ENCODE data around the gene SYT9.

The SYT9 gene

DNA sequence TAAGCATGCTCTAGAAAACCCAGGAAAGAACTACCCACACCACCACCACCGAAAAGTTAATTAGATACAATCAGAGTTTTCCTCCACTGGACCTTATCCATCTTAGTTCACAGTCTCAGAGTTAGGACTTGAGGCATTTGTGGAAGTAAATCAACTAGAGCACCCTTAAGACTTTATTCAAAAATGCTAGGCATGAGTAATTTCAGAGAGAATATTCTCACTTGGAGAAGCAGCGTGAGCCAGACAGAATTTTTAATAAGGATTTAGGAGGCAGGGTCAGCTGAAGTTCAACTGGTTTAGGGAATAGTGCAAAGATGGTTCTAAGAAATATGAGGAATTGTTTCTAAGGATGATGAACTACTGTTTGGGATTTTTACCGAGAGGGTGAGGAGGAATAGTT, 232.4 kb downstream of the SYT9 start:
- DNase-seq = no peak

- DNase-seq = no peak
Measured at GRCh38 chr11:7484645-7485044, 232.9 kb downstream of the SYT9 start.

GRCh38 chr11:7485186-7486097, 233.7 kb downstream of the SYT9 start, which contains the start of gene OLFML1:
OLFML1 (plus strand) TSS chr11:7485506; CDS start chr11:7485876, 370 bp downstream.
- DNase-seq = no peak

GRCh38 chr11:7486098-7486780, 234.5 kb downstream of the SYT9 start:
- DNase-seq = no peak

DNA sequence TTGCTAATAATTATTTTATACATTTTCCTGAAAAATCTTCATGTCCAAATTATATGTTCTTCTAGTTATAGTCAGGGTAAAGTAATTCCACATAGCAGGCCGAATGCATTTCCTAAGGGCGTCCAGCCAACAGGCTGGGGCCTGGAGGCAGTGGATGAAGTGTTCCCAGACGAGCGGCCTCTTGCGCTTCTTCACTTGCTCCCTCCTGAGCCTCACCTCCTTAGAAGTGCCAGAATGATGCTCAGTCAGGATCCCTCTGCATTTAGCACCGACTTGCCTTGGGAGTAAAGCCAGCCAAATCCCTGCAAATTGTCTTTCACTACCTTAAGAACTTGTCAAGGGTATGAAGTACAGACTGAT, 235.1 kb downstream of the SYT9 start:
- DNase-seq = no peak

GRCh38 chr11:7487360-7487759, 235.7 kb downstream of the SYT9 start:
- no peak for DNase-seq

GRCh38 chr11:7488681-7489080, 237.0 kb downstream of the SYT9 start:
- no peak for DNase-seq

- no peak for DNase-seq
Measured at GRCh38 chr11:7489376-7489775, 237.7 kb downstream of the SYT9 start.

DNA sequence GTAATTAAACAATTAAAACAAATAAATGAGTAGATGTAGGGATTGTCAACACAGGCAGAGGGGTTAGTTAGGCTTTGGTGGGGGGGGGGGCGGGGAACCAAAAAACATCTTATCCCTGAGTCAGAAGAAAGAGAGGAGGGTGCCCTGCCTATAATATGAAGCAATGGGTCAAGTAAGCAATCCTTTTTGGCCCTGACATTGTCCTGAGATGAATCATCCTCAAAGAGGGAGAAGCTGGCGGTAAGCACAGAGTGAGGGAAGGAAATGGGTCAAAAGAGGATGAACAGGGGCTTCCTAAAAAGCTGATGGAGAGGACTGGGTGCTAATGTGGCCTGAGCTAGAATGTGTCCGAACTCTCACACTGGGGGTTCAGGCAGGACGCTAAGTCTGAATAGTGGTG, 238.3 kb downstream of the SYT9 start:
- no peak for DNase-seq

DNA sequence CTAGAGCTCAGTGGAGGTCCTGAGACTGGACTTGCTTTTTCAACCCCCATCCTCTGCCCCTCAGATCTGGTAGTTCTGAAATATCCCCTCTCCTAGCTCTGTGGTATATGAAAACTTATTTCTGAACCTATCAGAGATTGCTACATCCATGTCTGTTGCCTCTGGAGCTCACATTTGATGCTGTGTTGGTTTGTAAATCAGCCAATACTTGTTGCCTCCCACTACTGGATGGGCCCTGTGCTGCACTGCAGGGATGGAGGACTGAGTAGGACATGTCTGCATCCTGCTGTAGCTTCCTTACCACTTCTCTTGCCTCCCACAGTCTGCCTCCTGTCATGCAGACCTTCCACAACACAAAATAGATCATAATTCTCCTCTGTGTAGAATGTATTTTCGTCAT, 238.8 kb downstream of the SYT9 start:
- no peak for DNase-seq

DNA sequence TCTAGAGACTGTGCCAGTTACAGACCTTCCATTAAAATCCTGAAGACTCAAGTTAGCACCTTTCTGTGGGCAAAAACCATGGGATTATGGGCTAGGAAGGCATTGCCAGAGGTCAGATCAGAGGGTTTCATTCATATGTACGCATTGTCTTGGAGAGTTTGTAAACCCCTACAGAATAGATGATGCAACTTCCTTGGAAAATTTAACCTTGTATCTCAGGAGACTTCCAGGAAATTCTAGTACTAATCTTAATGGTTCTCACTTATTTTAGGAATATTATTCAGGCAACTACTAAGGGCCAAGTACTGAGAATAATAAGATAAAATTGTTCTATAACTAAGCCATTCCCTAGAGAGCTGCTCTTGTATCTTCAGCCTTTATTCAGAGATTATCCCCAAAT, 240.5 kb downstream of the SYT9 start:
- no peak for DNase-seq

DNA sequence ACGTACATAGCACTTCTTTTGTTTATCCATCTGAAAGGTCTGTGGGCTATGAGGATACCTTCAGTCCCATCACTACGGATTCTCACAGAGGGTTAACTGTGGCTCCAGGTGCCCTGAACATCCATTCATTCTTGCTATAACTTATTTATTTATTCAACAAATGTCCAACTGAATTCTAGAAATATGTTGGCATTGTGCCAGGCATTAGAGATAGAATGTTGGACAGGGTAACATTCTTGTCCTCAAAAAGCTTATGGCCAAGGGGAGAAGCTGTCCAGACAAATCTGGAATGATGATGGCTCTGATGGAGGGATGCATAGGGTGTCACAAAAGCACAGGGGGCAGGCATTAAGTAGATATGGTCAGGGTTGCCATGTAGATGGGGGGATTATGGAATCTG, 242.0 kb downstream of the SYT9 start:
- no peak for DNase-seq

DNA sequence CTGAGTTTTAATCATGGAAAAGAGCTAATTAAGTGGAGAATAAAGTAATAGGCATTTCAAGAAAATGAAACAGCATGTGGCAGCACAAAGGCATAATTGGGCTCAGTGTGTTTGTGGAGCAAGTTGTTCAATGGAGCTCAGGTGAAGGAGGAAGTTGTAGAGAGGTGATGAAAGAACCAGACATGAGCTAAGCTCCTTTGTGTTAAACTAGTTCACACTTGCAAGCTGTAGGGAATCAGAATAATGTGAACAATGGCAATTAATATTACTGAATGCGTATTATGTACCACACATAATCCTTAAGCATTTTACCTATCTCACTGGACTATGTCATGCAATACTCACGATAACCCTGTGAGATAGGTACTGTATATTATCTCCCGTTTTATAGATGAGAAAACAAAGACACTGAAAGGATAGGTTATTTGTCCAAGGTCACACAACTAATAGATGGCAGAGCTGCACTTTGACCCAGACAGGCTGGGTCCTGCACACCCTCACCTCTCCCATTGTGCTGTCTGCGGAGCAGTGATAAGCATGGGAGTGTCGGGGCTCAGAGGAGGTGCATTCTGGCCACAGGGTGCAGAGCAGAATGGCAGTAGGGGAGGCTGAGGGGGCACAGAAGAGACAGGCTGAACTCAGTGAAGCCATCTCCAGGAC, 242.5 kb downstream of the SYT9 start:
- no peak for DNase-seq

DNA sequence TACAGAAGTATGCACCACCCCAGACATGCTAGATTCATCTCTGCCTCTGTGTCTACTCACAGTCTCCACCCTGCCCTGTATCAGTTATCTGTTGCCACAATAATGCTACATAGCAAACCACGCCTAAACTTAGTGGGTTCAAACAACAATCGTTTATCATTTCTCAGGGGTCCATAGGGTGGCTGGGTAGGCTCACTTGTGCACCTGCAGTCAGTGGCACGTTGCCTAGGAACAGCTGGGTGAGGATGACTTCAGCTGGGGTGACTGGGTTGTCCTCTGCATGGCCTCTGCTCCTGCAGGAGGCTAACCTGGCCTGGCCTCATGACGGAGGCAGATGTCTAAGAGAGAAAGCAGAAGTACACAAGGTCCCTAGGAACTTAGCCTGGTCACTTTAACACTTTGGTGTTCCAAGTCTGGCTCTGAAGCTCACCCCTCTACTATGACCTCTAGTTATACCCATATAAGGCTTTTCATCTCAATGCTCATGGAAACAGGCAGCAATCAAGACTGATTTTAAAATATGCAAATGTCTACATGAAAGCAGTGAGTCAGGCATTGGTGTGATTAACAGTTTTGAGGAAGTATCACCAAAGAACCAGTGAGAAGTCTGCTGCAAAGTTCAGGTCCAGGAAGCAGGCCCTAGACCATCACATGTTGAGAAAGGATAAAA, 244.3 kb downstream of the SYT9 start:
- DNase-seq = no peak

DNA sequence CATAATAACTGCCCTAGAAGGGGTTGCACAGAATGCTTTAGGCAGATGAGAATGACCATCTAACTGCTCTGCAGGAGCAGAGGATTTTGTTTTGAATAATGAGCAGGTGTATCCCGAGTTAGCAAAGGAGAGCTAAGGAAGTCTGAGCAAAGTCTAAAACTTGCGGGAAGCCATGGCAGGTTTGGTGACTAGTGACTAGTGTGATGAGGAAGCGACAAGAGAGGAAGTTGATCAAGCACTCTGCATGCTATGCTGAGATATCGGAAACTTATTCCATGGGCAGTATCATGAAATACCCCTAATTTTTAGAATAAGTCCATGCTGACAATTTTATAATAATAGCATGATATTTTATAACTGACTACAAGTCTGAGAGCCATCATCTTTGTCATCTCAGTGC, 246.5 kb downstream of the SYT9 start:
- no peak for DNase-seq

DNA sequence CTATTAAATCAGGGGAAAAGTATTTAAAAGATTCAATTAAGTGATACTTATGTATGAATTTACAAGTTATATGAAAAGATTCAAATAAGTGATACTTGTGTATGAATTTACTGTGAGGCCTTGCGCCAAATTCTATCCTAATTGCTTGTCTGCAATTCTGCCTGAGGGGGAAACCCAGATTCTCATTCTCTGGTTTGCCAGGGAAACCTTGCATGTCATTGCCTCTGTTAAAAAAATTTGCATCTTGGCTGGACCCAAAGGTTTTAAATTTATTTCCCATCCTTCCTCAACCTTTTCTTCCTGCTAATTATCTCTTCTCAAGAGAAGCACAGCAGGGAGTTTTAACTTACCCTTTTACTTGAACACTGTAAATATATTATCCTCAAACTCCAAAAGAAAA, 247.4 kb downstream of the SYT9 start:
- DNase-seq = no peak

DNA sequence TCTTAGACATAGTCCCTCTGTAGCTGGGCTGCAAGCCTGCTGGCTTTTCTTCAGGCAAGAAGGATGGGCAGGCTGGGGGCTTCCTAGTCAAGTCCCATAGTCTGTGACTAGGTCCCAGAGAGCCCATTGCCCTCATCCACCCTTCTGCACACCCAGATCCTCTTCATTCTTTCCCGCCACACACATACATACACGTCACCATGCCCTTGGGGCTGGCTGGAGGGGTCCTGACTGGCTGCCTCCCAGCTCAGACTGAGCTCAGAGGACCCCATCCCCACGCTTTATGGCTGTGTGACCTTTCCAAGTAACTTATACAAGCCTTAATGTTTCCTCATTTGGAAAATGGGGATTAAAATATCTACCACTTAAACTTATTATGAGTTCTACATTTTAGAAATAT, 248.5 kb downstream of the SYT9 start:
- DNase-seq = no peak

DNA sequence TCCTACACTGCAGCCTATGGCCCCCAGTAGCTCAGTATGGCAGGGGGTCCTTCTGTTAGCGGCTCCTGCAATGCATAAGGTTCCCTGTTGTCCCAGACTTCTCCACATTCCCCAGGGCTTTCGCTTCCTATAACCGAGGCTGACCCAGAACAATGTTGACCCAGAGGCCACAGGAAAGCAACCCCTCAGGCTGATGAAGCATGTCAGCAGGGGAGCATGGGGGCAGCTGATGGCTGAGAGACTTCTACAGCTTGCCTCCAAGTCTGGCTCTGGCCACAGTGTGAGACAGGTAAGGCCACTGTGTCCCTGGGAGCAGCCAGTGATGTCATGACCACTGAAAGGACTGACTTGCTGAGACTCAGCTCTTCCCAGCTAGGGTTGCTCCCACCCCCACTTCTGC, 249.5 kb downstream of the SYT9 start:
- no peak for DNase-seq

DNA sequence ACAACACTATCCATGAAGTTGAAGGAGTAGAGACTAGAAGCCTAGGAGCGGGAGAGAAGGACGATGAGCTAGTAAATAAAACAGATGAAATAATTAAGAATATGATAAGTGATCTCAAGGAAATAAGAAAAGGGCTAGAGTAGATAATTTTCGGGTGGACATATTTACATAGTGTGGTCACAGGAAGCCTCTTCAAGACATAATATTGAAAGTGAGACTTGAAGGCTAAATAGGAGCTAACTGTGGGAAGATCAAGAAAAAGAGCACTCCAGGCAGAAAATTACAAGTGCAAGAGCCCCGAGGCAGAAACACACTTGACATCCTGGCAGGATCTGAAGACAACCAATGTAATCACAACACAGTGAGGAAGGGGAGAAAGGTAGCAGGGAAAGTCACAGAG, 250.2 kb downstream of the SYT9 start:
- no peak for DNase-seq

DNA sequence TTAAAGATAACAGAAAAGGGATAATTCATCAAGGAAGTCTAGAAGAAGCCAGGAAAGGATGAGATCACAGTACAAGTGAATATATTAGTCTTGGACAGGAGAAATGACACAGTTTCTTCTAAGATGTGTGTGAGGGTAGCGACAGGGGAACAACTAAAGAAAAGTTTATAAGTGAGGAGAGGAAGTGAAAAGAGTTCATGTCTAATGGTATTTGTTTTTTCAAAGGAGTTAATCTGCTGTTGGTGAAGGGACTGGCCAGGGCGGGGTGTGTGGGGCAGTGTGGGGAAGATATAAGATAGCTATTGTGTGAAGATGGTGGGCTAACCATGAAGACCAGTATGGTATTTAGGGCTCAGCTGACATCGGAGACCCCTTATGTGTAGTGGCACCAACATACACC, 254.5 kb downstream of the SYT9 start:
- no peak for DNase-seq

DNA sequence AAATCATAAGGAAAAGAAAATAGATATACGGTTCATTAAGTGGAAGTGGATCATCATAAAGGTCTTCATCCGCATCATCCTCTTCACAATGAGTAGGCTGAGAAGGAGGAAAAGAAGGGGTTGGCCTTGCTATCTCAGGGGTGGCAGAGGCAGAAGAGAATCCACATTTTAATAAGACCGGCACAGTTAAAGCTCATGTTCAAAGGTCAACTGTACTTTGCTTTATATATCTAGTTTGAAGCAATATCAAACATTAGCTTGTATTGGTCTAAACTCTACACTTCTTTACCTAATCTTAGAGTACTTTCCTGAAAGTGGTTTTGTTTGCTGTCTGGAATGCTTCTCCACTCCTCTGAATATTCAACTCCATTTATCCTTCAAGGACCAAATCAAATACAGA, 256.4 kb downstream of the SYT9 start:
- DNase-seq = no peak

DNA sequence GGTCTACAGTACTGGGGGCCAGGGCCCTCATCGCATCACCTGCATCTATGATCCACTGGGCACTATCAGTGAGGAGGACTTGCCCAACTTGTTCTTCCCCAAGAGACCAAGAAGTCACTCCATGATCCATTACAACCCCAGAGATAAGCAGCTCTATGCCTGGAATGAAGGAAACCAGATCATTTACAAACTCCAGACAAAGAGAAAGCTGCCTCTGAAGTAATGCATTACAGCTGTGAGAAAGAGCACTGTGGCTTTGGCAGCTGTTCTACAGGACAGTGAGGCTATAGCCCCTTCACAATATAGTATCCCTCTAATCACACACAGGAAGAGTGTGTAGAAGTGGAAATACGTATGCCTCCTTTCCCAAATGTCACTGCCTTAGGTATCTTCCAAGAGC, 258.3 kb downstream of the SYT9 start:
- DNase-seq = no peak

- no peak for DNase-seq
Measured at GRCh38 chr11:7511401-7511800, 259.7 kb downstream of the SYT9 start.

All from activated CD4-positive, CD25-positive, alpha-beta regulatory T cell treated with anti-CD3 and anti-CD28 coated beads, Interleukin-2, amount 50 U/mL, for 72 hours (primary cell).